Mesendoderm (in vitro differentiated cells): ENCODE data around the gene ING3.

Experiments used
- DNase-seq: peaks from one replicate; pipeline ENCODE4 v3.0.0; 2013
- H2AK5ac ChIP-seq: 2 replicates; pipeline ENCODE4 v1.6.1; 2013; ENCODE audit warnings: low read length, inconsistent platforms
- H2BK120ac ChIP-seq: 2 replicates; pipeline ENCODE4 v1.6.1; 2013; ENCODE audit warnings: low read depth, mild to moderate bottlenecking, low read length, moderate library complexity, mixed read lengths
- H2BK15ac ChIP-seq: replicated peaks from 2 replicates; pipeline ENCODE4 v1.6.1; 2013; ENCODE audit warnings: low read depth, mild to moderate bottlenecking, moderate library complexity
- H2BK5ac ChIP-seq: 2 replicates; pipeline ENCODE4 v1.6.1; 2013; ENCODE audit warnings: low read length, inconsistent platforms
- H3K18ac ChIP-seq: 2 replicates; pipeline ENCODE4 v1.6.1; 2013; ENCODE audit warnings: mild to moderate bottlenecking, low read length, mixed read lengths
- H3K23ac ChIP-seq: one replicate; pipeline ENCODE4 v1.6.1; 2013; ENCODE audit warnings: low read length
- H3K27ac ChIP-seq: 2 replicates; pipeline ENCODE4 v1.5.1; 2013; ENCODE audit warnings: low read depth, mild to moderate bottlenecking, inconsistent platforms, low read length, moderate library complexity
- H3K27me3 ChIP-seq: 2 replicates; pipeline ENCODE4 v1.6.1; 2013; ENCODE audit warnings: low read length, control low read depth, mild to moderate bottlenecking, inconsistent platforms; ENCODE audit not compliant: insufficient read depth, poor library complexity
- H3K36me3 ChIP-seq: 2 replicates; pipeline ENCODE4 v1.6.1; 2013; ENCODE audit warnings: low read length, inconsistent platforms; ENCODE audit not compliant: control insufficient read depth, insufficient read depth
- H3K4ac ChIP-seq: one replicate; pipeline ENCODE4 v1.6.1; 2013; ENCODE audit warnings: low read depth, mild to moderate bottlenecking, low read length, moderate library complexity
- H3K4me1 ChIP-seq: 2 replicates; pipeline ENCODE4 v1.6.1; 2013; ENCODE audit warnings: low read depth, low read length, inconsistent platforms; ENCODE audit not compliant: control insufficient read depth
- H3K4me2 ChIP-seq: 2 replicates; pipeline ENCODE4 v1.6.1; 2013; ENCODE audit warnings: low read length
- H3K4me3 ChIP-seq: 2 replicates; pipeline ENCODE4 v1.5.1; 2013; ENCODE audit warnings: mild to moderate bottlenecking, low read length
- H3K56ac ChIP-seq: one replicate; pipeline ENCODE4 v1.6.1; 2013; ENCODE audit warnings: low read length
- H3K79me1 ChIP-seq: 2 replicates; pipeline ENCODE4 v1.6.1; 2013; ENCODE audit warnings: low read length, inconsistent platforms
- H3K79me2 ChIP-seq: 2 replicates; pipeline ENCODE4 v1.6.1; 2013; ENCODE audit warnings: mild to moderate bottlenecking, low read length; ENCODE audit not compliant: control insufficient read depth, insufficient read depth
- H3K9ac ChIP-seq: 2 replicates; pipeline ENCODE4 v1.6.1; 2013; ENCODE audit warnings: low read length, inconsistent platforms
- H4K5ac ChIP-seq: one replicate; pipeline ENCODE4 v1.6.1; 2013; ENCODE audit warnings: low read length
- H4K8ac ChIP-seq: one replicate; pipeline ENCODE4 v1.6.1; 2013; ENCODE audit warnings: low read depth, mild to moderate bottlenecking, control low read depth, low read length, moderate library complexity
- WGBS: extraction: QIAGEN DNeasy Blood & Tissue Kit; methylation state at CpG from one replicate; pipeline ENCODE4 v1.1.7; 2013; ENCODE audit warnings: low lambda C conversion rate, missing lambda C conversion rate; ENCODE audit not compliant: insufficient coverage; ENCODE audit errors: extremely low coverage; 5-methylcytosine and 5-hydroxymethylcytosine counted together

The ING3 gene

GRCh38 chr7:120920034-120920433 is 30.5 kb upstream of the ING3 start:
- Histone ChIP-seq H4K5ac (no peak overlapping the region), H2AK5ac (no peak overlapping the region), H3K9ac (no peak overlapping the region), H2BK120ac (no peak overlapping the region), H3K18ac (no peak overlapping the region), H3K56ac (no peak overlapping the region), H3K36me3 (no peaks in the 10 kb centered on the region), H3K4ac (no peak overlapping the region), H4K8ac (no peak overlapping the region), H3K23ac (no peak overlapping the region), H3K79me2 (no peaks in the 10 kb centered on the region), H2BK5ac (no peak overlapping the region), H3K4me1 (no peaks in the 10 kb centered on the region), H3K27ac (no peak overlapping the region), H3K4me3 (no peak overlapping the region), H2BK15ac (no peak overlapping the region), H3K79me1 (no peaks in the 10 kb centered on the region), H3K27me3 (no peaks in the 10 kb centered on the region), H3K4me2 (no peak overlapping the region)
- DNase-seq = no peak
- WGBS = no CpG with 5 or more reads among the region's 2 CpGs

- H3K27me3 ChIP-seq = no peaks in the 10 kb centered on the region
- no peak overlapping the region for H3K56ac ChIP-seq
- H4K8ac ChIP-seq = no peak overlapping the region
- H3K36me3 ChIP-seq = no peaks in the 10 kb centered on the region
- H3K23ac ChIP-seq = no peak overlapping the region
- no peak overlapping the region for H2BK5ac ChIP-seq
- no peak overlapping the region for H3K27ac ChIP-seq
- no peak for DNase-seq
- H3K9ac ChIP-seq = no peak overlapping the region
- no peak overlapping the region for H2BK120ac ChIP-seq
- H2BK15ac ChIP-seq = no peak overlapping the region
- no peak overlapping the region for H3K18ac ChIP-seq
- no peaks in the 10 kb centered on the region for H3K79me2 ChIP-seq
- no peaks in the 10 kb centered on the region for H3K4me1 ChIP-seq
- H3K4me2 ChIP-seq = no peak overlapping the region
- no peak overlapping the region for H3K4ac ChIP-seq
- H2AK5ac ChIP-seq = no peak overlapping the region
- no peak overlapping the region for H3K4me3 ChIP-seq
- WGBS = no CpG with 5 or more reads among the region's 3 CpGs
- no peaks in the 10 kb centered on the region for H3K79me1 ChIP-seq
- no peak overlapping the region for H4K5ac ChIP-seq
Observed at GRCh38 chr7:120920591-120921274, 29.8 kb upstream of the ING3 start.

GRCh38 chr7:120924837-120925236 is 25.7 kb upstream of the ING3 start:
- no peak overlapping the region for H4K5ac ChIP-seq
- peaks cover 6% of the 10 kb centered on the region for H3K4me1 ChIP-seq
- H3K79me2 ChIP-seq = no peaks in the 10 kb centered on the region
- no peak overlapping the region for H3K27ac ChIP-seq
- no peak for DNase-seq
- no peak overlapping the region for H2AK5ac ChIP-seq
- H3K18ac ChIP-seq = no peak overlapping the region
- H3K9ac ChIP-seq = no peak overlapping the region
- no peak overlapping the region for H3K56ac ChIP-seq
- H3K79me1 ChIP-seq = no peaks in the 10 kb centered on the region
- no peak overlapping the region for H3K4me3 ChIP-seq
- H2BK15ac ChIP-seq = no peak overlapping the region
- H3K23ac ChIP-seq = no peak overlapping the region
- WGBS = no CpG with 5 or more reads among the region's 2 CpGs
- no peaks in the 10 kb centered on the region for H3K27me3 ChIP-seq
- H3K4me2 ChIP-seq = no peak overlapping the region
- H4K8ac ChIP-seq = no peak overlapping the region
- no peaks in the 10 kb centered on the region for H3K36me3 ChIP-seq
- H3K4ac ChIP-seq = no peak overlapping the region
- no peak overlapping the region for H2BK120ac ChIP-seq
- no peak overlapping the region for H2BK5ac ChIP-seq

GRCh38 chr7:120925392-120925791 is 25.2 kb upstream of the ING3 start:
- H3K4me2 ChIP-seq = no peak overlapping the region
- H3K9ac ChIP-seq = no peak overlapping the region
- WGBS = no CpG with 5 or more reads among the region's 5 CpGs
- no peak overlapping the region for H3K4me3 ChIP-seq
- H3K27ac ChIP-seq = no peak overlapping the region
- no peak overlapping the region for H4K5ac ChIP-seq
- H3K18ac ChIP-seq = no peak overlapping the region
- no peak overlapping the region for H4K8ac ChIP-seq
- H3K27me3 ChIP-seq = no peaks in the 10 kb centered on the region
- no peak overlapping the region for H2BK120ac ChIP-seq
- no peaks in the 10 kb centered on the region for H3K79me2 ChIP-seq
- no peaks in the 10 kb centered on the region for H3K79me1 ChIP-seq
- no peak overlapping the region for H3K56ac ChIP-seq
- H3K4me1 ChIP-seq = peaks cover 6% of the 10 kb centered on the region
- no peak overlapping the region for H2AK5ac ChIP-seq
- H2BK5ac ChIP-seq = no peak overlapping the region
- no peaks in the 10 kb centered on the region for H3K36me3 ChIP-seq
- H3K23ac ChIP-seq = no peak overlapping the region
- no peak overlapping the region for H3K4ac ChIP-seq
- peak; percentile 22 for DNase-seq
- no peak overlapping the region for H2BK15ac ChIP-seq

- H3K4ac ChIP-seq = peak overlapping the region; percentile 52
- H3K27ac ChIP-seq = no peak overlapping the region
- H3K4me3 ChIP-seq = no peak overlapping the region
- H3K27me3 ChIP-seq = no peaks in the 10 kb centered on the region
- no peak overlapping the region for H2BK5ac ChIP-seq
- H3K9ac ChIP-seq = no peak overlapping the region
- peak overlapping the region; percentile 68 for H3K18ac ChIP-seq
- DNase-seq = peak; percentile 51
- peaks cover 6% of the 10 kb centered on the region for H3K4me1 ChIP-seq
- H4K5ac ChIP-seq = no peak overlapping the region
- H3K79me1 ChIP-seq = no peaks in the 10 kb centered on the region
- H3K23ac ChIP-seq = no peak overlapping the region
- H2BK15ac ChIP-seq = no peak overlapping the region
- H3K79me2 ChIP-seq = no peaks in the 10 kb centered on the region
- H2AK5ac ChIP-seq = no peak overlapping the region
- no peak overlapping the region for H4K8ac ChIP-seq
- H2BK120ac ChIP-seq = no peak overlapping the region
- no peak overlapping the region for H3K56ac ChIP-seq
- H3K4me2 ChIP-seq = no peak overlapping the region
- no peaks in the 10 kb centered on the region for H3K36me3 ChIP-seq
- no CpG with 5 or more reads among the region's 2 CpGs for WGBS
Observed at GRCh38 chr7:120926943-120927346, 23.6 kb upstream of the ING3 start.
